K562 (cell line): ENCODE data around the gene CCNL1. TPM values are rescaled to one million over a fixed set of nuclear protein-coding genes. Genes with fewer than 3 reads are reported as not detected.

Source experiments
- ATAC-seq: fragments of 200-7000 bp; cut with Tn5 transposase; 3 replicates; pipeline ENCODE4 v1.9.1; 2020; ENCODE audit warnings: moderate library complexity
- BruUV-seq: library from RNA; stranded (reverse); fragments of 400-500 nt; replicated peaks from 2 replicates; lab custom pipeline; 2021; lab: Mats Ljungman, UMichigan
- CTCF ChIA-PET: fragments of 300-600 bp; formaldehyde crosslinking; extraction: SDS; loops from one replicate; lab custom pipeline; 2021; ENCODE audit warnings: low intra/inter-chr PET ratio; lab: Yijun Ruan, JAX
- POLR2A ChIA-PET: fragments of 300-600, 350-650 bp; sonication (Branson Sonifier 250); formaldehyde crosslinking; extraction: SDS; loops from one replicate; lab custom pipeline; 2021; ENCODE audit warnings: antibody characterized with exemption, inconsistent platforms; lab: Yijun Ruan, JAX
- DNase-seq, 4 experiments: peaks; one replicate each; pipeline versions ENCODE4 v3.0.0 to v3.0.0-alpha.2; 2011 to 2018; ENCODE audit warnings: low spot score in 3 of 4, mixed read lengths in 3 of 4; ENCODE audit errors: extremely low read depth in 1 of 4
- FAIRE-seq: peaks from 2 replicates; lab custom pipeline; 2011; peaks lifted over from hg19 to GRCh38; lab: Jason Lieb, UNC
- H2AFZ ChIP-seq: 2 replicates; pipeline ENCODE4 v1.6.0; 2011; ENCODE audit warnings: low read depth, low read length, control low read depth, inconsistent platforms
- H3K27ac ChIP-seq: fragments of 200-600 bp; 3 replicates; pipeline ENCODE4 v1.8.0; 2011; ENCODE audit warnings: low read depth, mild to moderate bottlenecking, control low read depth, inconsistent platforms, low read length, moderate library complexity, mixed read lengths; ENCODE audit errors: extremely low read depth
- H3K27me3 ChIP-seq, 2 experiments: fragments of 300-600 bp in 1 of 2; 2 replicates in 1 of 2; 3 replicates in 1 of 2; pipeline versions ENCODE4 v1.6.0 to v1.8.0; 2011; ENCODE audit warnings: inconsistent platforms in 2 of 2, low read length in 2 of 2, mild to moderate bottlenecking in 1 of 2, mixed read lengths in 1 of 2, moderate library complexity in 1 of 2; ENCODE audit not compliant: control insufficient read depth in 2 of 2, insufficient read depth in 2 of 2
- H3K36me3 ChIP-seq: fragments of 300-600 bp; 3 replicates; pipeline ENCODE4 v1.8.0; 2011; ENCODE audit warnings: mild to moderate bottlenecking, low read length, inconsistent platforms; ENCODE audit not compliant: control insufficient read depth, insufficient read depth
- H3K4me1 ChIP-seq, 2 experiments: fragments of 200-600 bp in 1 of 2; replicated peaks in 1 of 2; 2 replicates in 1 of 2; 3 replicates in 1 of 2; pipeline versions ENCODE4 v1.5.1 to v1.8.0; 2011; ENCODE audit warnings: inconsistent platforms in 2 of 2, low read length in 2 of 2, mild to moderate bottlenecking in 1 of 2, mixed read lengths in 1 of 2, moderate library complexity in 1 of 2; ENCODE audit not compliant: control insufficient read depth in 2 of 2, insufficient read depth in 2 of 2
- H3K4me2 ChIP-seq: 2 replicates; pipeline ENCODE4 v1.6.1; 2011; ENCODE audit warnings: low read length, control low read depth, inconsistent platforms, mixed read lengths; ENCODE audit not compliant: insufficient read depth
- H3K4me3 ChIP-seq: fragments of 200-600 bp; sonication (generic), shearing (Covaris generic); 2 replicates; pipeline ENCODE4 v1.5.1; 2016; ENCODE audit warnings: control low read depth, inconsistent platforms
- H3K79me2 ChIP-seq: fragments of 200-600 bp; 3 replicates; pipeline ENCODE4 v1.8.0; 2011; ENCODE audit warnings: low read length, inconsistent platforms; ENCODE audit not compliant: control insufficient read depth, insufficient read depth
- H3K9ac ChIP-seq, 2 experiments: 2 replicates each; pipeline versions ENCODE4 v1.6.0 to v1.6.1; 2011; ENCODE audit warnings: low read depth in 2 of 2, low read length in 2 of 2, control low read depth in 1 of 2, inconsistent platforms in 1 of 2, mild to moderate bottlenecking in 1 of 2, mixed read lengths in 1 of 2; ENCODE audit not compliant: insufficient read depth in 1 of 2
- H3K9me1 ChIP-seq: one replicate; pipeline ENCODE4 v1.6.0; 2011; ENCODE audit warnings: inconsistent platforms, mild to moderate bottlenecking, low read length, moderate library complexity; ENCODE audit not compliant: control insufficient read depth, insufficient read depth
- H3K9me3 ChIP-seq: replicated peaks from 2 replicates; pipeline ENCODE4 v1.5.1; 2011; ENCODE audit warnings: low read depth, low read length, inconsistent platforms; ENCODE audit not compliant: control insufficient read depth, insufficient read depth
- H4K20me1 ChIP-seq: replicated peaks from 2 replicates; pipeline ENCODE4 v1.6.1; 2011; ENCODE audit warnings: low read length, inconsistent platforms, mixed read lengths; ENCODE audit not compliant: control insufficient read depth, insufficient read depth
- BMI1 ChIP-seq: fragments of 150-350 bp; IDR thresholded peaks from 2 replicates; pipeline ENCODE4 v1.6.1; 2014; ENCODE audit warnings: low read length
- CSDE1 ChIP-seq, 2 experiments: fragments of 450-650 bp; IDR thresholded peaks; 2 replicates each; pipeline ENCODE4 v1.6.1; 2016; ENCODE audit warnings: mild to moderate bottlenecking in 1 of 2
- GTF2E2 ChIP-seq: fragments of 200-800 bp; sonication (Bioruptor generic); IDR thresholded peaks from 2 replicates; pipeline ENCODE4 v1.6.1; 2016; ENCODE audit warnings: missing genetic modification characterization, missing compliant biosample characterization
- KDM1A ChIP-seq, 2 experiments: fragments of 450-650 bp; IDR thresholded peaks; 2 replicates each; pipeline ENCODE4 v1.6.1; 2016; ENCODE audit warnings: mild to moderate bottlenecking in 2 of 2
- MTA2 ChIP-seq: fragments of 450-650 bp; IDR thresholded peaks from 2 replicates; pipeline ENCODE4 v1.6.1; 2016; ENCODE audit warnings: low read depth
- POLR2G ChIP-seq: fragments of 200-400 bp; formaldehyde crosslinking; IDR thresholded peaks from 2 replicates; pipeline ENCODE4 v1.6.1; 2017; ENCODE audit warnings: low read depth, mild to moderate bottlenecking, antibody characterized with exemption, low read length, moderate library complexity
- RBFOX2 ChIP-seq: fragments of 200-400 bp; formaldehyde crosslinking; IDR thresholded peaks from 2 replicates; pipeline ENCODE4 v1.6.1; 2017; ENCODE audit warnings: low read depth, mild to moderate bottlenecking, low read length, moderate library complexity
- RCOR1 ChIP-seq, 2 experiments: IDR thresholded peaks; 2 replicates each; pipeline ENCODE4 v1.6.1; 2012; ENCODE audit warnings: low read depth in 2 of 2, low read length in 2 of 2, borderline replicate concordance in 1 of 2, improper control_type of control experiment in 1 of 2
- RFX1 ChIP-seq: fragments of 450-650 bp; IDR thresholded peaks from 2 replicates; pipeline ENCODE4 v1.6.1; 2016; ENCODE audit warnings: mild to moderate bottlenecking, moderate library complexity
- SP1 ChIP-seq: sonication (generic); formaldehyde crosslinking; IDR thresholded peaks from 2 replicates; pipeline ENCODE4 v1.8.1; 2022; ENCODE audit warnings: mild to moderate bottlenecking, missing genetic modification reagents
- U2AF1 ChIP-seq: fragments of 200-400 bp; formaldehyde crosslinking; optimal IDR thresholded peaks from 2 replicates; pipeline ENCODE3; 2017; ENCODE audit warnings: mild to moderate bottlenecking, low read depth, low read length, moderate library complexity
- WGBS: fragments of 100-300 bp; shearing (Covaris generic); methylation state at CpG from one replicate; pipeline ENCODE4 v1.1.6; 2016; ENCODE audit warnings: low coverage, mixed read lengths; ENCODE audit not compliant: insufficient coverage; ENCODE audit errors: missing lambda C conversion rate; 5-methylcytosine and 5-hydroxymethylcytosine counted together
- in situ Hi-C: fragments of 300-500 bp; cut with MboI; formaldehyde crosslinking; loops from 4 replicates; pipeline ENCODE4 v1.15.0; 2018; ENCODE audit warnings: inconsistent platforms, mixed read lengths
- intact Hi-C: fragments of 100-400 bp; cut with micrococcal nuclease; formaldehyde crosslinking; loops from 2 replicates; pipeline ENCODE4 v1.14.2; 2022
- polyA plus RNA-seq, 8 experiments: library from polyadenylated mRNA; depleted of rRNA in 4 of 8; stranded (reverse) in 5 of 8; unstranded in 3 of 8; fragments of >200 nt; fragmentation: Nextera tagmentation in 2 of 8; fragmentation: Illumina TruSeq in 1 of 8; extraction: Ambion mirVana in 2 of 8; extraction: Trizol in 1 of 8; gene quantifications; 2 replicates each; pipeline versions ENCODE4 v1.2.1 to v1.2.3, GENCODE V29; 2011 to 2014; ENCODE audit warnings: inconsistent platforms in 1 of 8, missing spikeins in 1 of 8
- total RNA-seq, 7 experiments: library from RNA; depleted of rRNA in 6 of 7; stranded (reverse); fragments of >200 nt in 6 of 7; fragmentation: Illumina TruSeq in 2 of 7; extraction: Trizol in 2 of 7; gene quantifications; 2 replicates each; pipeline versions ENCODE4 v1.2.1 to v1.2.3, GENCODE V29; 2011 to 2021; ENCODE audit warnings: low replicate concordance in 1 of 7

CCNL1 gene
- total and polyA plus RNA-seq, 9 of the 15 experiments (the other 6 are each of a cell fraction or from before 2014, with no cell fraction given): 16.1 to 186 (median 132) TPM

GRCh38 chr3:157157836-157158235, 2.1 kb downstream of the CCNL1 start:
- H3K27me3 ChIP-seq: no peaks in the 10 kb centered on the region
- TF ChIP-seq SP1 (CRISPR knock-in tag) (no peak), POLR2G (peak; percentile 43; the same call in 1 of the 2 replicates), RBFOX2 (peak; percentile 60)
- in situ Hi-C loops (no loop called here), intact Hi-C loops (no loop called here)
- peaks cover 9 to 17% of the 10 kb centered on the region in 2 experiments for H3K4me1 ChIP-seq
- ChIA-PET POLR2A (no interaction called here), CTCF (no interaction called here)
- ATAC-seq (no peak), FAIRE-seq (no peak), DNase-seq (no peak)
- H3K27ac ChIP-seq: peak overlapping the region; percentile 16; the same call in 2 of the 3 replicates
- peak overlapping the region in 1 of 2 experiments; percentile 89; a peak in 2 of 4 replicates for H3K9ac ChIP-seq
- no peak overlapping the region for H2AFZ ChIP-seq
- H4K20me1 ChIP-seq: peaks cover 33% of the 10 kb centered on the region
- no peaks in the 10 kb centered on the region for H3K9me1 ChIP-seq
- peaks cover 64% of the 10 kb centered on the region for H3K36me3 ChIP-seq
- H3K79me2 ChIP-seq: peaks cover 84% of the 10 kb centered on the region
- BruUV-seq: no TSS peak
- H3K9me3 ChIP-seq: no peaks in the 10 kb centered on the region
- peak overlapping the region; percentile 91 for H3K4me3 ChIP-seq
- peak overlapping the region; percentile 91 for H3K4me2 ChIP-seq

GRCh38 chr3:157156837-157157635, 2.9 kb downstream of the CCNL1 start:
- H3K27me3 ChIP-seq: no peaks in the 10 kb centered on the region
- peaks cover 33% of the 10 kb centered on the region for H4K20me1 ChIP-seq
- FAIRE-seq (peak; percentile 44), DNase-seq (peak in 2 of 4 experiments; percentile 35 to 41), ATAC-seq (no peak)
- H3K9ac ChIP-seq: peak overlapping the region in 1 of 2 experiments; percentile 89; a peak in 1 of 4 replicates
- intact Hi-C loops (no loop called here), in situ Hi-C loops (no loop called here)
- H3K4me2 ChIP-seq: peak overlapping the region; percentile 44
- POLR2A ChIA-PET: interaction anchor here (0.8 to 3.8 kb wide), 6 partner anchors 8 to 90 kb away, joined by 3 to 38 read pairs (median 5); no protein-coding TSS in a partner anchor
- TF ChIP-seq BMI1 (0 out of 2 replicates have a peak, but pooled peaks have one; percentile 37), MTA2 (no peak), RBFOX2 (peak; percentile 42; the same call in 1 of the 2 replicates), RFX1 (peak; percentile 94), CSDE1 (IDR thresholded peaks at IDR 0.05) (peak in 1 of 2 experiments; percentile 44; a peak in 1 of 4 replicates), U2AF1 (peak; percentile 42), KDM1A (IDR thresholded peaks at IDR 0.05) (no peak), RCOR1 (IDR thresholded peaks at IDR 0.05; ENCODE audit: borderline replicate concordance in 1 of 2, low read depth in 2 of 2, low read length in 2 of 2) (0 out of 4 replicates have a peak, but pooled peaks of 1 of the 2 experiments have one; percentile 16), GTF2E2 (0 out of 2 replicates have a peak, but pooled peaks have one; percentile 37)
- H3K9me1 ChIP-seq: no peaks in the 10 kb centered on the region
- no peak overlapping the region for H2AFZ ChIP-seq
- peak overlapping the region; percentile 91 for H3K4me3 ChIP-seq
- CTCF ChIA-PET: no interaction called here
- peaks cover 92% of the 10 kb centered on the region for H3K79me2 ChIP-seq
- no peaks in the 10 kb centered on the region for H3K9me3 ChIP-seq
- 52% methylated on average over 7 of the region's 7 CpGs for WGBS
- H3K4me1 ChIP-seq: peaks cover 5 to 17% of the 10 kb centered on the region in 2 experiments
- no peak overlapping the region for H3K27ac ChIP-seq
- BruUV-seq: no TSS peak
- peaks cover 72% of the 10 kb centered on the region for H3K36me3 ChIP-seq
